Spleen (tissue), 11 donors: ENCODE measurements around the gene KCNC2. TPM values are rescaled to one million over a fixed set of nuclear protein-coding genes. Genes with fewer than 3 reads are reported as not detected.

Source experiments
- DNase-seq: peaks from one replicate; pipeline ENCODE4 v3.0.0-alpha.2; 2020
- H3K27ac ChIP-seq, 8 donors: fragments of 200-600 bp; sonication (generic) in 7 of 8; 1 replicate in 4 of 8; 2 replicates in 4 of 8; pipeline versions ENCODE4 v1.5.0 to v1.8.0; 2016 to 2021; ENCODE audit warnings: inconsistent platforms in 4 of 8, mild to moderate bottlenecking in 4 of 8, moderate library complexity in 1 of 8
- H3K27me3 ChIP-seq, 7 donors: fragments of 200-600 bp; sonication (generic) in 6 of 7; replicated peaks in 1 of 7; 1 replicate in 4 of 7; 2 replicates in 3 of 7; pipeline versions ENCODE4 v1.5.0 to v1.8.0; 2016 to 2021; ENCODE audit warnings: inconsistent platforms in 3 of 7, mild to moderate bottlenecking in 1 of 7
- H3K36me3 ChIP-seq, 6 donors: fragments of 200-600 bp; sonication (generic) in 5 of 6; 1 replicate in 4 of 6; 2 replicates in 2 of 6; pipeline versions ENCODE4 v1.5.0 to v1.8.0; 2016 to 2021; ENCODE audit warnings: inconsistent platforms in 2 of 6
- H3K4me1 ChIP-seq, 6 donors: fragments of 200-600 bp; sonication (generic) in 5 of 6; 1 replicate in 3 of 6; 2 replicates in 3 of 6; pipeline versions ENCODE4 v1.5.0 to v1.8.0; 2016 to 2021; ENCODE audit warnings: inconsistent platforms in 3 of 6
- H3K4me3 ChIP-seq, 8 donors: fragments of 200-600 bp; sonication (generic) in 7 of 8; 1 replicate in 4 of 8; 2 replicates in 4 of 8; pipeline versions ENCODE4 v1.5.0 to v1.8.0; 2016 to 2021; ENCODE audit warnings: inconsistent platforms in 4 of 8, mild to moderate bottlenecking in 4 of 8, moderate library complexity in 2 of 8
- H3K9me3 ChIP-seq, 8 donors: fragments of 200-600 bp; sonication (generic) in 7 of 8; 1 replicate in 4 of 8; 2 replicates in 4 of 8; pipeline versions ENCODE4 v1.5.0 to v1.8.0; 2016 to 2021; ENCODE audit warnings: inconsistent platforms in 4 of 8
- POLR2A ChIP-seq, 3 donors: fragments of 450-650 bp; IDR thresholded peaks; one replicate each; pipeline ENCODE4 v1.5.1; 2017; ENCODE audit warnings: antibody characterized with exemption in 3 of 3, mild to moderate bottlenecking in 1 of 3
- POLR2AphosphoS5 ChIP-seq, 3 donors: sonication (generic); formaldehyde crosslinking; IDR thresholded peaks; one replicate each; pipeline ENCODE4 v1.5.1; 2017; ENCODE audit warnings: antibody characterized with exemption in 3 of 3
- WGBS, 5 donors: extraction: QIAGEN DNeasy Blood & Tissue Kit in 3 of 5; methylation state at CpG; one replicate each; pipeline versions ENCODE4 v1.1.5 to v1.1.7; 2013 to 2018; 5-methylcytosine and 5-hydroxymethylcytosine counted together
- intact Hi-C: fragments of 100-400 bp; cut with DNase I; formaldehyde crosslinking; loops from one replicate; pipeline ENCODE4 v1.15.0; 2023; ENCODE audit warnings: low total_unique reads
- polyA plus RNA-seq, 3 donors: library from polyadenylated mRNA; stranded (reverse); fragments of 200-250 nt; gene quantifications; one replicate each; pipeline ENCODE4 v1.2.1, GENCODE V29; 2013
- total RNA-seq, 7 donors: library from RNA; depleted of rRNA in 3 of 7; stranded (reverse); fragments of >200 nt in 3 of 7; fragmentation: NEBNext Ultra II Directional in 4 of 7; extraction: Animal tissue kit (Norgen Biotek cat#: 25700) in 4 of 7; gene quantifications; one replicate each; pipeline versions ENCODE4 v1.1.0 to v1.2.1, GENCODE V29; 2016 to 2021
- TF ChIP-seq, protein P1 (sequence below), 11 experiments: fragments of 200-600 bp in 7 of 11; fragments of 450-650 bp in 4 of 11; sonication (generic) in 4 of 11; IDR thresholded peaks in 8 of 11; conservative IDR thresholded peaks in 3 of 11; 1 replicate in 7 of 11; 2 replicates in 4 of 11; pipeline versions ENCODE4 v1.4.0 to v1.8.0; 2016 to 2021; ENCODE audit warnings: antibody characterized with exemption in 11 of 11, inconsistent platforms in 4 of 11, mild to moderate bottlenecking in 1 of 11
- donor health status: healthy with polysubstance abuse.
- donor health status: DM: no; HTN: no; CAD: no; lungs with moderate emphysema.
- donor health status: DM: no; HTN: no; CAD: no.
- donor health status: Bipolar disorder and iron deficiency.
- donor health status: healthy.
- donor health status: DM: no; HTN: no; CAD: no.
- donor health status: DM: yes; HTN: yes; CAD: no.

KCNC2 gene
- total and polyA plus RNA-seq, 10 donors = not detected

DNA sequence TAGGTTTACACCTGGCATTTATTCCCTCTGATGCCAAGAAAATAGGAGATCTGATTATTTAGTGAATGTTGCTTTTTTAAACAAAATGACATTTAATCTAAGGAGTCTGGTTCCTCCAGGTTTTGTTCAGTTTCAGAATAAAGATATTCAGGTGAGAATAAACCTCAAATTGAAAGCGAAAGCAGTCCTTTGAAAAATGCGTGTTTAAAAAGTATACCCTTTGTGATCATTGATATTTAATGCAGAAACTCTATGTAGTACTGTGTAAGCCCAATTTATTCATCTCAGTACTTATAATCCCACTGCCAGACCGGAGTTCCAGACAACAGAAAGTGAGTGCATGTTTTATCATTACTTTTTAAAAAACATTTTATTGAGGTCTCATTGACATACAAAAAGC is 210.2 kb downstream of the KCNC2 start:
- Histone ChIP-seq H3K36me3 (no peaks in the 10 kb centered on the region), H3K9me3 (peaks cover 0 to 8% (median 0%) of the 10 kb centered on the region in 8 donors), H3K4me1 (no peaks in the 10 kb centered on the region), H3K4me3 (no peak overlapping the region), H3K27me3 (no peaks in the 10 kb centered on the region), H3K27ac (no peak overlapping the region)
- DNase-seq = no peak
- intact Hi-C loops = no loop called here
- TF ChIP-seq, protein P1, sequence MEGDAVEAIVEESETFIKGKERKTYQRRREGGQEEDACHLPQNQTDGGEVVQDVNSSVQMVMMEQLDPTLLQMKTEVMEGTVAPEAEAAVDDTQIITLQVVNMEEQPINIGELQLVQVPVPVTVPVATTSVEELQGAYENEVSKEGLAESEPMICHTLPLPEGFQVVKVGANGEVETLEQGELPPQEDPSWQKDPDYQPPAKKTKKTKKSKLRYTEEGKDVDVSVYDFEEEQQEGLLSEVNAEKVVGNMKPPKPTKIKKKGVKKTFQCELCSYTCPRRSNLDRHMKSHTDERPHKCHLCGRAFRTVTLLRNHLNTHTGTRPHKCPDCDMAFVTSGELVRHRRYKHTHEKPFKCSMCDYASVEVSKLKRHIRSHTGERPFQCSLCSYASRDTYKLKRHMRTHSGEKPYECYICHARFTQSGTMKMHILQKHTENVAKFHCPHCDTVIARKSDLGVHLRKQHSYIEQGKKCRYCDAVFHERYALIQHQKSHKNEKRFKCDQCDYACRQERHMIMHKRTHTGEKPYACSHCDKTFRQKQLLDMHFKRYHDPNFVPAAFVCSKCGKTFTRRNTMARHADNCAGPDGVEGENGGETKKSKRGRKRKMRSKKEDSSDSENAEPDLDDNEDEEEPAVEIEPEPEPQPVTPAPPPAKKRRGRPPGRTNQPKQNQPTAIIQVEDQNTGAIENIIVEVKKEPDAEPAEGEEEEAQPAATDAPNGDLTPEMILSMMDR (IDR thresholded peaks at IDR 0.05 in 8 of 11, conservative IDR thresholded peaks at IDR 0.05 in 3 of 11) = no peak
- TF ChIP-seq POLR2AphosphoS5 (IDR thresholded peaks at IDR 0.05) (no peak), POLR2A (IDR thresholded peaks at IDR 0.05) (no peak)
- 63 to 77% (median 69%) methylated on average over 3 of the region's 3 CpGs for WGBS, 5 donors

Other genes with a start within 250 kb of the KCNC2 start
- 10 to 100 TPM; 12.8 to 29.6 (median 18.2) TPM for gene CAPS2, start 120.5 kb upstream of the KCNC2 start, total RNA-seq
- 1 to 10 TPM; 1.5 to 7.3 (median 4.5) TPM for gene CAPS2, start 120.5 kb upstream of the KCNC2 start, polyA plus RNA-seq
- gene GLIPR1L1, start 124.8 kb upstream of the KCNC2 start, total RNA-seq = not detected
- not detected for gene GLIPR1L1, start 124.8 kb upstream of the KCNC2 start, polyA plus RNA-seq
- 1 to 10 TPM in 4 of 7 donors, under 1 TPM in 2, not detected in 1; 0.44 to 3.2 (median 1.1) TPM for gene GLIPR1L2, start 181.2 kb upstream of the KCNC2 start, total RNA-seq
- gene GLIPR1L2, start 181.2 kb upstream of the KCNC2 start, polyA plus RNA-seq = under 1 TPM; 0.07 to 0.77 (median 0.42) TPM